ENCODE data around the gene PLA2G2E.
"Not testable (repeated sequence)": the region's sequence is repeated elsewhere in the genome, so short reads cannot be mapped to it uniquely, and the experiment has no call there.

The PLA2G2E gene

DNA sequence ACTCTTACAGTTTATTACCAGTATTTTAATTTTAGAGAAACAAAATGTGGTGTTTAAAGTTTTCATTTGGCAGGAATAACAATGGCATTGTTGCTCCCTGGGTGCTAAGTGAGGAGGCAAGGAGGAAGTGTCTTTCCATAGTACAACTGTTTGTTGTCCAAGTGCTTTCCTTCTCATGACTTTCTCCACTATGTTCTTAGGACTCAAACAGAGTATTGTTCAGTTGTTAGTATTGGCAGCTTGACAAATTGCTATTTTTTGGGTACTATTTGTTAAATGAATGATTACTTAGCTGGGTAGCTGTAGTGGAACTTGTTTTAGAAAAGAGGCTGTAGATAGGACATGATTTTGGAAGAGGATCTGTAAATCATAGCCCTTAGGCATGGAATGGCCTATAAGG, 33.8 kb downstream of the PLA2G2E start:
- no peaks in the 10 kb centered on the region for H3K4me1 Mint-ChIP-seq
- TF ChIP-seq, protein P1, sequence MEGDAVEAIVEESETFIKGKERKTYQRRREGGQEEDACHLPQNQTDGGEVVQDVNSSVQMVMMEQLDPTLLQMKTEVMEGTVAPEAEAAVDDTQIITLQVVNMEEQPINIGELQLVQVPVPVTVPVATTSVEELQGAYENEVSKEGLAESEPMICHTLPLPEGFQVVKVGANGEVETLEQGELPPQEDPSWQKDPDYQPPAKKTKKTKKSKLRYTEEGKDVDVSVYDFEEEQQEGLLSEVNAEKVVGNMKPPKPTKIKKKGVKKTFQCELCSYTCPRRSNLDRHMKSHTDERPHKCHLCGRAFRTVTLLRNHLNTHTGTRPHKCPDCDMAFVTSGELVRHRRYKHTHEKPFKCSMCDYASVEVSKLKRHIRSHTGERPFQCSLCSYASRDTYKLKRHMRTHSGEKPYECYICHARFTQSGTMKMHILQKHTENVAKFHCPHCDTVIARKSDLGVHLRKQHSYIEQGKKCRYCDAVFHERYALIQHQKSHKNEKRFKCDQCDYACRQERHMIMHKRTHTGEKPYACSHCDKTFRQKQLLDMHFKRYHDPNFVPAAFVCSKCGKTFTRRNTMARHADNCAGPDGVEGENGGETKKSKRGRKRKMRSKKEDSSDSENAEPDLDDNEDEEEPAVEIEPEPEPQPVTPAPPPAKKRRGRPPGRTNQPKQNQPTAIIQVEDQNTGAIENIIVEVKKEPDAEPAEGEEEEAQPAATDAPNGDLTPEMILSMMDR (IDR thresholded peaks at IDR 0.05; ENCODE audit: unreplicated experiment in 3 of 3): no peak
- H3K36me3 Mint-ChIP-seq (ENCODE audit: low read depth): peaks cover 54% of the 10 kb centered on the region
- H3K27ac Mint-ChIP-seq: no peak overlapping the region
- H3K27me3 Mint-ChIP-seq (ENCODE audit: low read depth): no peaks in the 10 kb centered on the region
- no peaks in the 10 kb centered on the region for H3K9me3 Mint-ChIP-seq
- no peak overlapping the region for H3K4me3 Mint-ChIP-seq

DNA sequence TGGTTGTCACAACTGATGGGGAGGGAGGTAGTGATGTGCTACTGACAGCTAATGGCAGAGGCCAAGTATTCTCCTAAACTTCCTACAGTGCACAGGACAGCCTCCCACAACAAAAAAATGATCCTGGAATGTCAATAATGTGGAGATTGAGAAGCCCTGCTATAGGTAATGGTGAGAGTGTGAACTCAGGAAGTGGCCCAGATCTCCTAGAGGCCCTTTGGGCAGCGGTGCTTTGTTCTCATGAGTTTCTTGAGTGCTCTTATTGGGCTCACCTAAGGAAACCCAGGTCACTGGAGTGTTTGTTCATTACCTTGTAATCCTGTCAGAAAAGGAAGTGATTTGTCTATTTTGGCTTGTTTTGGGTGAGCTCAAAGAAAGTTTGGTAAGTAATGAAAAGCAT, 35.3 kb downstream of the PLA2G2E start:
- H3K4me1 Mint-ChIP-seq: peaks cover 14% of the 10 kb centered on the region
- no peaks in the 10 kb centered on the region for H3K27me3 Mint-ChIP-seq (ENCODE audit: low read depth)
- peaks cover 41% of the 10 kb centered on the region for H3K36me3 Mint-ChIP-seq (ENCODE audit: low read depth)
- H3K4me3 Mint-ChIP-seq: no peak overlapping the region
- H3K27ac Mint-ChIP-seq: no peak overlapping the region
- TF ChIP-seq, protein P1 (IDR thresholded peaks at IDR 0.05; ENCODE audit: unreplicated experiment in 3 of 3): no peak
- H3K9me3 Mint-ChIP-seq: no peaks in the 10 kb centered on the region

DNA sequence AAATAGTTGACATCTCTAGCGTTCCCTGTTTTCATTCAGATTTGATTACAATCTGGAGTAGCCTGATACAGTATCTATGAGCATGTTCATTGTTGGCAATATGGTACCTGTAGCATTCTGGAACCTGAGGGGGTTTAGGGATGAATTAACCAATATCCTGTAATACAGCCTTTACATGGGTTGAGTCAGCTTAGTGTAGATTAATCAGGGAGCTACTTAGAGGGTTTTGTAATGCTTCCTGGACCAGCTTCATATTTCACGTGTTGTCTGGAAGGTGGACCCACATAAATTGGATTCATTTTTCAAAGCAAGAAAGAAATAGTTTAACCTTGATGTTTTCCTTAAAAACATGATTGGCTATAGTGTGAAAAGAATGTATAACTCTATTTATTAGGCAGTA, 37.6 kb downstream of the PLA2G2E start:
- Mint-ChIP-seq H3K9me3 (no peaks in the 10 kb centered on the region), H3K27me3 (ENCODE audit: low read depth) (no peaks in the 10 kb centered on the region), H3K27ac (no peak overlapping the region), H3K4me1 (peaks cover 24% of the 10 kb centered on the region), H3K4me3 (no peak overlapping the region), H3K36me3 (ENCODE audit: low read depth) (peaks cover 23% of the 10 kb centered on the region)
- TF ChIP-seq, protein P1 (IDR thresholded peaks at IDR 0.05; ENCODE audit: unreplicated experiment in 3 of 3): no peak

DNA sequence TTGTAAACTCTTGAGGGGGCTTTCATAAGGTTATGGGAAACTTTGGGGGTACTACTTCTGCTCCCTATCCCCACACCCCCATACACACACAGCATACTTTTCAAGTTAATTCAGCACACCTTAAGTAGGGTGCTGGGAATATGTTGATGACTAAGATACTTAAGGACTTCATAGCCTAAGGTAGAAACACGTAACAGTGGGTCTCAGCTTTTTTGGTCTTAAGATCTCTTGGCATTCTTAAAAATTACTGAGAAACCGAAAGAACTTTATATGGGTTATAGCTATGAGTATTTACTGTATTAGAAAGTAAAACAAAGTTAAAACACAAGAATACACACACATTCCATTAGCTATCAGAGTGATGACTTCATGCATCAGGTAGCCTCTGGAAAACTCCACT, 39.1 kb downstream of the PLA2G2E start:
- H3K27ac Mint-ChIP-seq: no peak overlapping the region

DNA sequence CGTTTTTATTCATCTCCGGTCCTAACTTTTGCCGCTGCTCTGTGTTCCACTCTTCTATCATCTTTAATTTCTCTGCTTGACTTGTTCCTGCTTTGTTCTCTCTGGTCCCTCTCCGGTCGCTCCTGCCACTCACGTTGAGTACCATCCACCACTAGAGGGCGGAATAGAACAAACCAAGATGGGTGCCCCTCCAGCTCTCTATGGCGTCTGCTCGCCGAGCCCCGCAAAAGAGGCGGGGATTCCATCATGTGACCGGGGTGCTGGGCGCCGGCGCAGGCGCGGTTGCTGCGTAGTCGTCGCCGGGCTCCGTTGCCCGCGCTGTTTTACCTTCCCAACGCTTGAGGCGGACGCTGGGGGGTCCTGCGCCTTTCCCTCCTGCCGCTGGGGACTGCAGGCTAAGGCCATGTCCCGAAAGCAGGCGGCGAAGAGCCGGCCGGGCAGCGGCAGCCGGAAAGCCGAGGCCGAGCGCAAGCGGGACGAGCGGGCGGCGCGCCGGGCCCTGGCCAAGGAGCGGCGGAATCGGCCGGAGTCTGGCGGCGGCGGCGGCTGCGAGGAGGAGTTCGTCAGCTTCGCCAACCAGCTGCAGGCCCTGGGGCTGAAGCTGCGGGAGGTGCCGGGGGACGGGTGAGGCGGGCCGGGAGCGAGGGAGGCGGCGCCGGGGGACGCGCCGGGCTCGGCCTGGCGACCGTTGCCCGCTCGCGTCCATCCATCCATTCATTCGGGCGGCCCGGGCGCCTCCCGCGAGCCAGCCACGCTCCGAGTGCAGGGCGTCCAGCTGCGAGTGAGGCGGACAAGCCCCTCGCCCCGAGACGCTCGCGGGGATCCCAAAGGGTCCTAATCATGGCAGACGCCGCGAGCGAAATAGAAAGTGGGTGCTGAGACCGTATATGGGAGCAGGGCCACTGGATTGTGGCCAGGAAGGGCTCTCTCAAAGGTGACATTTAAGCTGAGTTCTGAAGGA, 41.0 kb downstream of the PLA2G2E start, which contains the start of gene OTUD3:
Gene OTUD3, plus strand, starts transcription at position 285 of the 961 bp plus-strand sequence. Its CDS starts 119 bp downstream, at position 404.
- Mint-ChIP-seq H3K36me3 (ENCODE audit: low read depth) (peaks cover 11% of the 10 kb centered on the region), H3K27ac (peak within 1 kb of the TSS; percentile 63 to 87 (median 84)), H3K9me3 (no peaks in the 10 kb centered on the region), H3K4me1 (peaks cover 24% of the 10 kb centered on the region), H3K4me3 (peak within 1 kb of the TSS; percentile 54 to 91 (median 90)), H3K27me3 (ENCODE audit: low read depth) (no peaks in the 10 kb centered on the region)
- TF ChIP-seq, protein P1 (IDR thresholded peaks at IDR 0.05; ENCODE audit: unreplicated experiment in 3 of 3): peak; percentile 87 to 93 (median 93)

More for the DNA sequence above, 39.1 kb downstream of the PLA2G2E start:
- Mint-ChIP-seq H3K4me3 (peak overlapping the region; percentile 54 to 91 (median 90)), H3K4me1 (peaks cover 24% of the 10 kb centered on the region), H3K9me3 (no peaks in the 10 kb centered on the region), H3K27me3 (ENCODE audit: low read depth) (no peaks in the 10 kb centered on the region), H3K36me3 (ENCODE audit: low read depth) (peaks cover 19% of the 10 kb centered on the region)
- TF ChIP-seq, protein P1 (IDR thresholded peaks at IDR 0.05; ENCODE audit: unreplicated experiment in 3 of 3): no peak

DNA sequence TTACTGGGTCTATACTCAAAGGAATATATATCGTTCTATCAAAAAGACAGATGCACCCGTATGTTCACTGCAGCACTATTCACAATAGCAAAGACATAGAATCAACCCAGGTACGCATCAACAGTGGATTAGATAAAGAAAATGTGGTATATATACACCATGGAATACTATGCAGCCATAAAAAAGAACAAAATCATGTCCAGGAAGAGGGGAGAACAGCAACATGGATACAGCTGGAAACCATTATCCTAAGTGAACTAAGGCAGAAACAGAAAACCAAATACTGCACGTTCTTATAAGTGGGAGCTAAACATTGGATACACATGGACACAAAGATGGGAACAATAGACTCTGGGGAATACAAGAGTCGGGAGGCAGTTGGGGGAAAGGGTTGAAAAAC, 42.6 kb downstream of the PLA2G2E start:
- not testable (repeated sequence) for H3K27me3 Mint-ChIP-seq (ENCODE audit: low read depth); H3K36me3 Mint-ChIP-seq (ENCODE audit: low read depth); H3K9me3 Mint-ChIP-seq
- peaks cover 24% of the 10 kb centered on the region for H3K4me1 Mint-ChIP-seq
- H3K27ac Mint-ChIP-seq: peak overlapping the region in 2 of 3 experiments; percentile 60 to 76
- H3K4me3 Mint-ChIP-seq: peak overlapping the region; percentile 2 to 70 (median 50)
